Measurements from ENCODE around the gene LMX1B. TPM values are rescaled to one million over a fixed set of nuclear protein-coding genes. Genes with fewer than 3 reads are reported as not detected.

LMX1B gene
- total and polyA plus RNA-seq, 2 donors (not counting 3 experiments of a cell fraction or from before 2014, with no cell fraction given): not detected

GRCh38 chr9:126589349-126589748, 24.4 kb upstream of the LMX1B start:
- H3K4me3 ChIP-seq (replicated peaks in 1 of 3; ENCODE audit: insufficient read depth in 1 of 3, low read depth in 1 of 3, low read length in 3 of 3): no peak overlapping the region
- H3K9me1 ChIP-seq (replicated peaks; ENCODE audit: control insufficient read depth, extremely low read depth, insufficient read depth, low read length): no peaks in the 10 kb centered on the region
- no peaks in the 10 kb centered on the region for H3K4me1 ChIP-seq (ENCODE audit: control insufficient read depth, extremely low read depth, insufficient read depth, low read length)
- intact Hi-C loops (cut with micrococcal nuclease) (no loop called here), dilution Hi-C loops (cut with MboI; ENCODE audit: extremely low pct_ligation_motif_present, low sequenced_read_pairs) (no loop called here)
- DNase-seq (ENCODE audit: low read depth, low spot score): no peak
- ChIA-PET POLR2A (no interaction called here), CTCF (interaction anchor here (0.9 to 1.6 kb wide), 2 partner anchors 101 kb away, joined by 3 to 5 read pairs; no protein-coding TSS in a partner anchor)
- H2AFZ ChIP-seq (ENCODE audit: low read depth, low read length): no peak overlapping the region
- no TSS peak for BruUV-seq (replicated peaks)
- no peaks in the 10 kb centered on the region for H3K9me3 ChIP-seq (replicated peaks; ENCODE audit: control insufficient read depth, insufficient read depth, low read length)
- no peaks in the 10 kb centered on the region for H3K79me2 ChIP-seq (ENCODE audit: control insufficient read depth, insufficient read depth, low read length)
- no peaks in the 10 kb centered on the region for H3K36me3 ChIP-seq (ENCODE audit: control insufficient read depth in 2 of 2, extremely low read depth in 1 of 2, insufficient read depth in 2 of 2, low read length in 2 of 2)
- peaks cover 7% of the 10 kb centered on the region in 2 experiments for H3K27me3 ChIP-seq (ENCODE audit: control insufficient read depth in 2 of 2, insufficient read depth in 2 of 2, low read length in 2 of 2)
- no peak overlapping the region for H3K4me2 ChIP-seq (ENCODE audit: insufficient read depth, low read length)
- FAIRE-seq: no peak
- TF ChIP-seq POLR2AphosphoS5 (IDR thresholded peaks at IDR 0.05; ENCODE audit: insufficient read depth, low read depth, low read length) (no peak), MYC (IDR thresholded peaks at IDR 0.05; ENCODE audit: low read depth, low read length) (no peak), MAX (IDR thresholded peaks at IDR 0.05; ENCODE audit: insufficient read depth, insufficient read length) (no peak), EZH2 (IDR thresholded peaks at IDR 0.05; ENCODE audit: borderline replicate concordance, low read depth, low read length, severe bottlenecking) (no peak)
- H4K20me1 ChIP-seq (replicated peaks; ENCODE audit: control insufficient read depth, extremely low read depth, insufficient read depth, low read length): no peaks in the 10 kb centered on the region
- H3K9ac ChIP-seq (replicated peaks; ENCODE audit: extremely low read depth, insufficient read depth, low read length): no peak overlapping the region
- no peak overlapping the region for H3K27ac ChIP-seq (ENCODE audit: insufficient read depth, low read depth, low read length)

- Histone ChIP-seq H3K4me1 (ENCODE audit: control insufficient read depth, extremely low read depth, insufficient read depth, low read length) (no peaks in the 10 kb centered on the region), H3K9me1 (replicated peaks; ENCODE audit: control insufficient read depth, extremely low read depth, insufficient read depth, low read length) (no peaks in the 10 kb centered on the region), H3K9me3 (replicated peaks; ENCODE audit: control insufficient read depth, insufficient read depth, low read length) (no peaks in the 10 kb centered on the region), H3K36me3 (ENCODE audit: control insufficient read depth in 2 of 2, extremely low read depth in 1 of 2, insufficient read depth in 2 of 2, low read length in 2 of 2) (no peaks in the 10 kb centered on the region), H3K27me3 (ENCODE audit: control insufficient read depth in 2 of 2, insufficient read depth in 2 of 2, low read length in 2 of 2) (peaks cover 6 to 13% of the 10 kb centered on the region in 2 experiments), H3K4me2 (ENCODE audit: insufficient read depth, low read length) (no peak overlapping the region), H3K27ac (ENCODE audit: insufficient read depth, low read depth, low read length) (no peak overlapping the region), H4K20me1 (replicated peaks; ENCODE audit: control insufficient read depth, extremely low read depth, insufficient read depth, low read length) (no peaks in the 10 kb centered on the region), H2AFZ (ENCODE audit: low read depth, low read length) (no peak overlapping the region), H3K4me3 (replicated peaks in 1 of 3; ENCODE audit: insufficient read depth in 1 of 3, low read depth in 1 of 3, low read length in 3 of 3) (no peak overlapping the region), H3K79me2 (ENCODE audit: control insufficient read depth, insufficient read depth, low read length) (no peaks in the 10 kb centered on the region), H3K9ac (replicated peaks; ENCODE audit: extremely low read depth, insufficient read depth, low read length) (no peak overlapping the region)
- ChIA-PET CTCF (no interaction called here), POLR2A (no interaction called here)
- DNase-seq (ENCODE audit: low read depth, low spot score) (no peak), FAIRE-seq (no peak)
- no TSS peak for BruUV-seq (replicated peaks)
- dilution Hi-C loops (cut with MboI; ENCODE audit: extremely low pct_ligation_motif_present, low sequenced_read_pairs) (no loop called here), intact Hi-C loops (cut with micrococcal nuclease) (no loop called here)
- TF ChIP-seq POLR2AphosphoS5 (IDR thresholded peaks at IDR 0.05; ENCODE audit: insufficient read depth, low read depth, low read length): no peak
- no peak for TF ChIP-seq JUN (IDR thresholded peaks at IDR 0.05; ENCODE audit: borderline replicate concordance, insufficient read depth, insufficient read length, low read depth)
- no peak for TF ChIP-seq GATA2 (IDR thresholded peaks at IDR 0.05; ENCODE audit: insufficient read depth, insufficient read length, low read depth, low read length)
- no peak for TF ChIP-seq MYC (IDR thresholded peaks at IDR 0.05; ENCODE audit: low read depth, low read length)
- no peak for TF ChIP-seq FOS (IDR thresholded peaks at IDR 0.05; ENCODE audit: borderline replicate concordance, insufficient read depth, low read length)
- no peak for TF ChIP-seq CTCF (IDR thresholded peaks at IDR 0.05; ENCODE audit: extremely low read depth in 1 of 2, insufficient read depth in 1 of 2, low read depth in 1 of 2, low read length in 2 of 2)
- no peak for TF ChIP-seq MAX (IDR thresholded peaks at IDR 0.05; ENCODE audit: insufficient read depth, insufficient read length)
- no peak for TF ChIP-seq EZH2 (IDR thresholded peaks at IDR 0.05; ENCODE audit: borderline replicate concordance, low read depth, low read length, severe bottlenecking)
- no peak for TF ChIP-seq POLR2A (IDR thresholded peaks at IDR 0.05; ENCODE audit: low read depth, low read length)
These were observed 22.6 kb upstream of the LMX1B start for GRCh38 chr9:126591083-126591482.

Measured in endothelial cell of umbilical vein (primary cell).